B cell (primary cell): ENCODE data around the gene KCNK18.

Experiments
- CTCF ChIP-seq: fragments of 200-600 bp; IDR thresholded peaks from one replicate; pipeline ENCODE4 v1.8.0; 2022; ENCODE audit warnings: antibody characterized with exemption, mild to moderate bottlenecking
- EZH2 ChIP-seq: IDR thresholded peaks from 2 replicates; pipeline ENCODE4 v1.6.1; 2012; ENCODE audit warnings: borderline replicate concordance, low read depth, mild to moderate bottlenecking, moderate library complexity, low read length; ENCODE audit not compliant: insufficient read depth, poor library complexity, severe bottlenecking

- TF ChIP-seq CTCF, result no peak
- no peak for TF ChIP-seq EZH2
These were observed 41.8 kb downstream of the KCNK18 start for GRCh38 chr10:117239051-117239450.
